ENCODE data around the gene FBXL17.

The FBXL17 gene

GRCh38 chr5:108295578-108296368, 86.1 kb downstream of the FBXL17 start:
- Histone ChIP-seq H3K27ac (replicated peaks; ENCODE audit: low read length) (no peak overlapping the region), H3K18ac (ENCODE audit: low read length) (no peak overlapping the region), H2BK15ac (ENCODE audit: low read length) (no peak overlapping the region), H3K79me1 (ENCODE audit: low read depth, low read length) (no peaks in the 10 kb centered on the region), H3K14ac (ENCODE audit: low read length) (no peak overlapping the region), H2BK12ac (ENCODE audit: low read length) (no peak overlapping the region), H2AFZ (ENCODE audit: low read length) (no peak overlapping the region), H3K4ac (ENCODE audit: low read length) (no peak overlapping the region), H3K9me3 (replicated peaks in 1 of 2; ENCODE audit: control insufficient read depth in 2 of 2, insufficient read depth in 1 of 2, low read depth in 1 of 2, low read length in 2 of 2) (no peaks in the 10 kb centered on the region), H3K9ac (ENCODE audit: low read depth, low read length, poor library complexity) (no peak overlapping the region), H2BK5ac (ENCODE audit: low read length) (no peak overlapping the region), H4K91ac (ENCODE audit: low read depth, low read length, poor library complexity) (no peak overlapping the region), H3K4me2 (ENCODE audit: insufficient read depth, low read length, poor library complexity, severe bottlenecking) (no peak overlapping the region), H2AK5ac (ENCODE audit: low read depth, low read length) (no peak overlapping the region), H3K4me1 (ENCODE audit: control insufficient read depth in 2 of 2, insufficient read depth in 1 of 2, low read depth in 1 of 2, low read length in 2 of 2) (no peaks in the 10 kb centered on the region), H2BK120ac (ENCODE audit: low read depth, low read length) (no peak overlapping the region), H3K23ac (ENCODE audit: low read depth, low read length, poor library complexity) (no peak overlapping the region), H4K8ac (ENCODE audit: low read depth, low read length) (no peak overlapping the region), H3K4me3 (ENCODE audit: low read length in 2 of 2) (no peak overlapping the region), H3K36me3 (replicated peaks in 1 of 2; ENCODE audit: control insufficient read depth in 2 of 2, insufficient read depth in 2 of 2, low read length in 2 of 2) (no peaks in the 10 kb centered on the region), H3K27me3 (ENCODE audit: control insufficient read depth in 3 of 3, insufficient read depth in 3 of 3, low read depth in 1 of 3, low read length in 3 of 3) (no peaks in the 10 kb centered on the region)
- WGBS, 2 donors (ENCODE audit: extremely low coverage in 2 of 2, insufficient read length in 2 of 2, insufficient replicate concordance in 1 of 2) = no CpG with 5 or more reads among the region's 2 CpGs
- DNase-seq (ENCODE audit: low spot score) = no peak

GRCh38 chr5:108280960-108281569, 100.8 kb downstream of the FBXL17 start:
- Histone ChIP-seq H3K79me1 (ENCODE audit: low read depth, low read length) (no peaks in the 10 kb centered on the region), H3K4me2 (ENCODE audit: insufficient read depth, low read length, poor library complexity, severe bottlenecking) (no peak overlapping the region), H2BK5ac (ENCODE audit: low read length) (no peak overlapping the region), H4K8ac (ENCODE audit: low read depth, low read length) (no peak overlapping the region), H2BK15ac (ENCODE audit: low read length) (no peak overlapping the region), H3K9ac (ENCODE audit: low read depth, low read length, poor library complexity) (no peak overlapping the region), H4K91ac (ENCODE audit: low read depth, low read length, poor library complexity) (no peak overlapping the region), H3K4me1 (ENCODE audit: control insufficient read depth in 2 of 2, insufficient read depth in 1 of 2, low read depth in 1 of 2, low read length in 2 of 2) (peaks cover 0 to 11% of the 10 kb centered on the region in 2 donors), H3K36me3 (replicated peaks in 1 of 2; ENCODE audit: control insufficient read depth in 2 of 2, insufficient read depth in 2 of 2, low read length in 2 of 2) (no peaks in the 10 kb centered on the region), H3K23ac (ENCODE audit: low read depth, low read length, poor library complexity) (no peak overlapping the region), H2BK12ac (ENCODE audit: low read length) (no peak overlapping the region), H2AK5ac (ENCODE audit: low read depth, low read length) (no peak overlapping the region), H3K4ac (ENCODE audit: low read length) (no peak overlapping the region), H3K27me3 (ENCODE audit: control insufficient read depth in 3 of 3, insufficient read depth in 3 of 3, low read depth in 1 of 3, low read length in 3 of 3) (no peaks in the 10 kb centered on the region), H3K9me3 (replicated peaks in 1 of 2; ENCODE audit: control insufficient read depth in 2 of 2, insufficient read depth in 1 of 2, low read depth in 1 of 2, low read length in 2 of 2) (peaks cover 0 to 5% of the 10 kb centered on the region in 2 donors), H3K27ac (replicated peaks; ENCODE audit: low read length) (no peak overlapping the region), H2BK120ac (ENCODE audit: low read depth, low read length) (no peak overlapping the region), H3K14ac (ENCODE audit: low read length) (no peak overlapping the region), H3K18ac (ENCODE audit: low read length) (no peak overlapping the region), H3K4me3 (ENCODE audit: low read length in 2 of 2) (no peak overlapping the region), H2AFZ (ENCODE audit: low read length) (no peak overlapping the region)
- DNase-seq (ENCODE audit: low spot score) = no peak

GRCh38 chr5:108280248-108280647, 101.7 kb downstream of the FBXL17 start:
- Histone ChIP-seq H3K14ac (ENCODE audit: low read length) (no peak overlapping the region), H3K9me3 (replicated peaks in 1 of 2; ENCODE audit: control insufficient read depth in 2 of 2, insufficient read depth in 1 of 2, low read depth in 1 of 2, low read length in 2 of 2) (peaks cover 0 to 5% of the 10 kb centered on the region in 2 donors), H3K9ac (ENCODE audit: low read depth, low read length, poor library complexity) (no peak overlapping the region), H3K36me3 (replicated peaks in 1 of 2; ENCODE audit: control insufficient read depth in 2 of 2, insufficient read depth in 2 of 2, low read length in 2 of 2) (no peaks in the 10 kb centered on the region), H3K79me1 (ENCODE audit: low read depth, low read length) (no peaks in the 10 kb centered on the region), H2BK12ac (ENCODE audit: low read length) (no peak overlapping the region), H3K4me2 (ENCODE audit: insufficient read depth, low read length, poor library complexity, severe bottlenecking) (no peak overlapping the region), H3K4me1 (ENCODE audit: control insufficient read depth in 2 of 2, insufficient read depth in 1 of 2, low read depth in 1 of 2, low read length in 2 of 2) (peaks cover 0 to 11% of the 10 kb centered on the region in 2 donors), H3K23ac (ENCODE audit: low read depth, low read length, poor library complexity) (no peak overlapping the region), H3K18ac (ENCODE audit: low read length) (no peak overlapping the region), H4K91ac (ENCODE audit: low read depth, low read length, poor library complexity) (no peak overlapping the region), H2AFZ (ENCODE audit: low read length) (no peak overlapping the region), H4K8ac (ENCODE audit: low read depth, low read length) (no peak overlapping the region), H2BK120ac (ENCODE audit: low read depth, low read length) (no peak overlapping the region), H3K27me3 (ENCODE audit: control insufficient read depth in 3 of 3, insufficient read depth in 3 of 3, low read depth in 1 of 3, low read length in 3 of 3) (no peaks in the 10 kb centered on the region), H3K4ac (ENCODE audit: low read length) (no peak overlapping the region), H3K27ac (replicated peaks; ENCODE audit: low read length) (no peak overlapping the region), H3K4me3 (ENCODE audit: low read length in 2 of 2) (no peak overlapping the region), H2BK5ac (ENCODE audit: low read length) (no peak overlapping the region), H2AK5ac (ENCODE audit: low read depth, low read length) (no peak overlapping the region), H2BK15ac (ENCODE audit: low read length) (no peak overlapping the region)
- DNase-seq (ENCODE audit: low spot score) = no peak

- H3K4me3 ChIP-seq (ENCODE audit: low read length in 2 of 2) = peak overlapping the region in 1 of 2 donors; percentile 57
- H2BK15ac ChIP-seq (ENCODE audit: low read length) = no peak overlapping the region
- no peaks in the 10 kb centered on the region for H3K36me3 ChIP-seq (replicated peaks in 1 of 2; ENCODE audit: control insufficient read depth in 2 of 2, insufficient read depth in 2 of 2, low read length in 2 of 2)
- H3K79me1 ChIP-seq (ENCODE audit: low read depth, low read length) = no peaks in the 10 kb centered on the region
- H3K4me1 ChIP-seq (ENCODE audit: control insufficient read depth in 2 of 2, insufficient read depth in 1 of 2, low read depth in 1 of 2, low read length in 2 of 2) = peaks cover 0 to 11% of the 10 kb centered on the region in 2 donors
- H3K9me3 ChIP-seq (replicated peaks in 1 of 2; ENCODE audit: control insufficient read depth in 2 of 2, insufficient read depth in 1 of 2, low read depth in 1 of 2, low read length in 2 of 2) = peaks cover 0 to 5% of the 10 kb centered on the region in 2 donors
- peak overlapping the region; percentile 34 for H3K27ac ChIP-seq (replicated peaks; ENCODE audit: low read length)
- DNase-seq (ENCODE audit: low spot score) = no peak
- H2BK120ac ChIP-seq (ENCODE audit: low read depth, low read length) = peak overlapping the region; percentile 69
- H4K8ac ChIP-seq (ENCODE audit: low read depth, low read length) = no peak overlapping the region
- H2AFZ ChIP-seq (ENCODE audit: low read length) = no peak overlapping the region
- H2BK5ac ChIP-seq (ENCODE audit: low read length) = peak overlapping the region; percentile 9
- WGBS, 2 donors (ENCODE audit: extremely low coverage in 2 of 2, insufficient read length in 2 of 2, insufficient replicate concordance in 1 of 2) = no CpG with 5 or more reads among the region's 3 CpGs
- H4K91ac ChIP-seq (ENCODE audit: low read depth, low read length, poor library complexity) = peak overlapping the region; percentile 85
- no peak overlapping the region for H3K9ac ChIP-seq (ENCODE audit: low read depth, low read length, poor library complexity)
- no peak overlapping the region for H3K23ac ChIP-seq (ENCODE audit: low read depth, low read length, poor library complexity)
- H3K14ac ChIP-seq (ENCODE audit: low read length) = peak overlapping the region; percentile 72
- H2AK5ac ChIP-seq (ENCODE audit: low read depth, low read length) = peak overlapping the region; percentile 82
- H3K27me3 ChIP-seq (ENCODE audit: control insufficient read depth in 3 of 3, insufficient read depth in 3 of 3, low read depth in 1 of 3, low read length in 3 of 3) = no peaks in the 10 kb centered on the region
- H2BK12ac ChIP-seq (ENCODE audit: low read length) = peak overlapping the region; percentile 51
- H3K4me2 ChIP-seq (ENCODE audit: insufficient read depth, low read length, poor library complexity, severe bottlenecking) = no peak overlapping the region
- peak overlapping the region; percentile 85 for H3K4ac ChIP-seq (ENCODE audit: low read length)
- peak overlapping the region; percentile 79 for H3K18ac ChIP-seq (ENCODE audit: low read length)
Measured at GRCh38 chr5:108278285-108279240, 103.3 kb downstream of the FBXL17 start.
